WERI-Rb-1 (cell line): ENCODE data around the gene NCKIPSD.

Experiments
- DNase-seq: peaks from one replicate; pipeline ENCODE4 v3.0.0-alpha.2; 2020
- H3K27ac ChIP-seq: fragments of 250-450 bp; sonication (Bioruptor Pico); 2 replicates; pipeline ENCODE4 v1.5.1; 2020; ENCODE audit warnings: mild to moderate bottlenecking, moderate library complexity
- H3K27me3 ChIP-seq: fragments of 250-450 bp; sonication (Bioruptor Pico); 2 replicates; pipeline ENCODE4 v1.5.1; 2021; ENCODE audit warnings: mild to moderate bottlenecking, low read depth, moderate library complexity; ENCODE audit not compliant: insufficient read depth, severe bottlenecking
- H3K36me3 ChIP-seq: fragments of 250-450 bp; sonication (Bioruptor Pico); 2 replicates; pipeline ENCODE4 v1.5.1; 2020; ENCODE audit warnings: mild to moderate bottlenecking, moderate library complexity
- H3K4me3 ChIP-seq: 2 replicates; pipeline ENCODE4 v1.5.1; 2011; ENCODE audit warnings: low read depth, mild to moderate bottlenecking, control low read depth, low read length
- H3K9me3 ChIP-seq: fragments of 250-450 bp; sonication (Bioruptor Pico); 2 replicates; pipeline ENCODE4 v1.5.1; 2021; ENCODE audit warnings: mild to moderate bottlenecking, moderate library complexity; ENCODE audit not compliant: severe bottlenecking
- CTCF ChIP-seq: IDR thresholded peaks from 2 replicates; pipeline ENCODE4 v1.5.1; 2011; ENCODE audit warnings: low read depth, mild to moderate bottlenecking, control low read depth, inconsistent platforms, low read length

NCKIPSD gene

GRCh38 chr3:48623851-48624547, 61.7 kb downstream of the NCKIPSD start:
- no peak for DNase-seq
- H3K27ac ChIP-seq = no peak overlapping the region
- no peak overlapping the region for H3K4me3 ChIP-seq
- no peaks in the 10 kb centered on the region for H3K27me3 ChIP-seq
- H3K36me3 ChIP-seq = peaks cover 30% of the 10 kb centered on the region
- no peak for TF ChIP-seq CTCF
- H3K9me3 ChIP-seq = no peaks in the 10 kb centered on the region
